Thyroid gland (tissue), 4 donors: Measurements from ENCODE around the gene SPG21.

Source experiments
- POLR2A ChIP-seq, 2 donors: fragments of 450-650 bp; IDR thresholded peaks; one replicate each; pipeline ENCODE4 v1.6.1; 2017; ENCODE audit warnings: antibody characterized with exemption in 2 of 2, mild to moderate bottlenecking in 2 of 2, moderate library complexity in 1 of 2
- TF ChIP-seq, protein P1 (sequence below), 6 experiments: fragments of 200-600 bp in 3 of 6; fragments of 450-650 bp in 3 of 6; sonication (generic) in 3 of 6; IDR thresholded peaks; one replicate each; pipeline ENCODE4 v1.5.1; 2016 to 2019; ENCODE audit warnings: antibody characterized with exemption in 6 of 6, mild to moderate bottlenecking in 2 of 6, inconsistent platforms in 1 of 6, moderate library complexity in 1 of 6

DNA sequence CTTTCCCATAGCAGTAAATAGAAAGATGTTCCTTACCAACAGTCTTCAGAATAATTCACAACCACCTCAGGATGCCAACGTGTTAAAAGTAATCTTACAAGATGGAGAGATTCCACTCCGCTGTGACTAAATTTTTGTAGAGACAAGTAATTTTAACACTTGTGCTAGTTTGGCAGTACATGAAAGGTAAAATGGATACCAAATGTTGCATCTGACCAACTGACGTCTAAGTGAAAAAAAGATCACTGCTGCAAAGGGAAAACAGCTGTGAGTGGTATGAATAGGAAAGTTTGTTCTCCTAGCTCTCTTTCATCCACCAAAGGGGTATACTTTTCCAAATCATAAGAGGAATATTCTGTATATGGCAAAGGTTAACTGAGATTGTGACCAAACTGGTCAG lies 2.6 kb downstream of the SPG21 start:
- TF ChIP-seq, protein P1, sequence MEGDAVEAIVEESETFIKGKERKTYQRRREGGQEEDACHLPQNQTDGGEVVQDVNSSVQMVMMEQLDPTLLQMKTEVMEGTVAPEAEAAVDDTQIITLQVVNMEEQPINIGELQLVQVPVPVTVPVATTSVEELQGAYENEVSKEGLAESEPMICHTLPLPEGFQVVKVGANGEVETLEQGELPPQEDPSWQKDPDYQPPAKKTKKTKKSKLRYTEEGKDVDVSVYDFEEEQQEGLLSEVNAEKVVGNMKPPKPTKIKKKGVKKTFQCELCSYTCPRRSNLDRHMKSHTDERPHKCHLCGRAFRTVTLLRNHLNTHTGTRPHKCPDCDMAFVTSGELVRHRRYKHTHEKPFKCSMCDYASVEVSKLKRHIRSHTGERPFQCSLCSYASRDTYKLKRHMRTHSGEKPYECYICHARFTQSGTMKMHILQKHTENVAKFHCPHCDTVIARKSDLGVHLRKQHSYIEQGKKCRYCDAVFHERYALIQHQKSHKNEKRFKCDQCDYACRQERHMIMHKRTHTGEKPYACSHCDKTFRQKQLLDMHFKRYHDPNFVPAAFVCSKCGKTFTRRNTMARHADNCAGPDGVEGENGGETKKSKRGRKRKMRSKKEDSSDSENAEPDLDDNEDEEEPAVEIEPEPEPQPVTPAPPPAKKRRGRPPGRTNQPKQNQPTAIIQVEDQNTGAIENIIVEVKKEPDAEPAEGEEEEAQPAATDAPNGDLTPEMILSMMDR (IDR thresholded peaks at IDR 0.05) = no peak
- no peak for TF ChIP-seq POLR2A (IDR thresholded peaks at IDR 0.05)
